PFSK-1 (cell line): ENCODE results near the gene NPAS1.

Experiments
- FOXP2 ChIP-seq: optimal IDR thresholded peaks from 2 replicates; pipeline ENCODE3; 2011; ENCODE audit warnings: borderline replicate concordance, control low read depth, inconsistent platforms; ENCODE audit not compliant: insufficient read depth; ENCODE audit errors: extremely low read length, extremely low read depth
- POLR2AphosphoS5 ChIP-seq: IDR thresholded peaks from 2 replicates; pipeline ENCODE4 v1.6.1; 2012; ENCODE audit warnings: low read depth, mild to moderate bottlenecking, control low read depth, low read length, moderate library complexity
- REST ChIP-seq, 2 experiments: IDR thresholded peaks; 2 replicates each; pipeline versions ENCODE4 v1.6.1 to v1.8.0; 2011 to 2012; ENCODE audit warnings: low read depth in 2 of 2, low read length in 2 of 2, control low read depth in 1 of 2, inconsistent platforms in 1 of 2, mild to moderate bottlenecking in 1 of 2, moderate library complexity in 1 of 2; ENCODE audit not compliant: insufficient read depth in 1 of 2
- TAF1 ChIP-seq: IDR thresholded peaks from 2 replicates; pipeline ENCODE4 v1.6.1; 2012; ENCODE audit warnings: low read length, control low read depth, borderline replicate concordance; ENCODE audit not compliant: insufficient read depth

DNA sequence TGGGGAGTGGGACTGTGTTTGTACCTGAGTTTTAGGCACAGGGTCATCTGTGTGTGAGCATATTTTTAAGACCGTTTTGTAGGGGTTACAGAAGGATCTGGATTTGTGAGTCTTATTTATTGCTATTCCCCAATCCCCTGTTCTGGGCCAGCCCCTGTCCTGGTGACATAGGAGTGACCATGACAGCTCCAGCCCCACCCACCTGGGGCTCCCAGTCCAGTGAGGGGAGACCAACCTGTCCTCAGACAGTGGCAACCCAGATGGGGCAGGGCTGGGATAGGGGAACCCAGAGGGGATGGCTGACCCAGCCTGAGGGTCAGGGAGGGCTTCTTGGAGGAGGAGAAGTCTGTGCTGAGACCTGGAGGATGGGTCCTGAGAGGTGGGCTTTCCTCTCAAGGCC lies 18.1 kb downstream of the NPAS1 start:
- no peak for TF ChIP-seq FOXP2
- TF ChIP-seq POLR2AphosphoS5 = no peak
- TF ChIP-seq TAF1 = no peak
- TF ChIP-seq REST (IDR thresholded peaks at IDR 0.05; ENCODE audit: insufficient read depth in 1 of 2, low read depth in 2 of 2, low read length in 2 of 2) = no peak
